Liver (tissue), 3 donors: Measurements from ENCODE around the gene JOSD2.

Source experiments
- ATF3 ChIP-seq: IDR thresholded peaks from 2 replicates; pipeline ENCODE4 v1.6.1; 2016; ENCODE audit warnings: antibody characterized with exemption
- CTCF ChIP-seq: fragments of 150-350 bp; IDR thresholded peaks from 2 replicates; pipeline ENCODE4 v1.5.1; 2017; ENCODE audit warnings: improper control_type of control experiment, low read depth, low read length; ENCODE audit not compliant: missing input control
- GABPA ChIP-seq, 2 donors: IDR thresholded peaks in 1 of 2; conservative IDR thresholded peaks in 1 of 2; 2 replicates each; pipeline ENCODE4 v1.6.1; 2016; ENCODE audit warnings: antibody characterized with exemption in 2 of 2, mild to moderate bottlenecking in 1 of 2, moderate library complexity in 1 of 2
- RAD21 ChIP-seq, 2 donors: IDR thresholded peaks; 2 replicates each; pipeline ENCODE4 v1.6.1; 2016; ENCODE audit warnings: antibody characterized with exemption in 2 of 2, mild to moderate bottlenecking in 2 of 2
- donor health status: healthy.
- donor health status: healthy.

GRCh38 chr19:50479761-50480251, 31.2 kb downstream of the JOSD2 start:
- TF ChIP-seq CTCF (no peak), GABPA (IDR thresholded peaks at IDR 0.05 in 1 of 2, conservative IDR thresholded peaks at IDR 0.05 in 1 of 2) (no peak), ATF3 (no peak), RAD21 (IDR thresholded peaks at IDR 0.05) (no peak)
